Measurements from ENCODE around the gene SMIM10L2A.

SMIM10L2A gene

GRCh38 chrX:135421932-135422809, at the start of gene SMIM10L2A:
TSS of gene SMIM10L2A (plus strand) at chrX:135421944. CDS start at chrX:135422132, 188 bp downstream.
- H4K20me1 ChIP-seq (ENCODE audit: insufficient read depth, low read length) = no peaks in the 10 kb centered on the region
- H3K4me2 ChIP-seq (ENCODE audit: low read length) = peak within 1 kb of the TSS; percentile 64
- H3K27ac ChIP-seq (ENCODE audit: low read depth, low read length, poor library complexity, severe bottlenecking) = no peak within 1 kb of the TSS
- no peaks in the 10 kb centered on the region for H3K4me1 ChIP-seq (ENCODE audit: insufficient read depth, low read length, severe bottlenecking)
- H3F3A ChIP-seq (ENCODE audit: insufficient read depth, low read length) = no peaks in the 10 kb centered on the region
- H3K36me3 ChIP-seq (ENCODE audit: insufficient read depth, low read length) = no peaks in the 10 kb centered on the region
- no peaks in the 10 kb centered on the region for H3K9me2 ChIP-seq (ENCODE audit: low read depth, low read length)
- no peak within 1 kb of the TSS for H2AFZ ChIP-seq (ENCODE audit: low read length)
- peak within 1 kb of the TSS; percentile 55 for H3K4me3 ChIP-seq (ENCODE audit: low read depth, low read length, poor library complexity, severe bottlenecking)
- TF ChIP-seq, protein P1, sequence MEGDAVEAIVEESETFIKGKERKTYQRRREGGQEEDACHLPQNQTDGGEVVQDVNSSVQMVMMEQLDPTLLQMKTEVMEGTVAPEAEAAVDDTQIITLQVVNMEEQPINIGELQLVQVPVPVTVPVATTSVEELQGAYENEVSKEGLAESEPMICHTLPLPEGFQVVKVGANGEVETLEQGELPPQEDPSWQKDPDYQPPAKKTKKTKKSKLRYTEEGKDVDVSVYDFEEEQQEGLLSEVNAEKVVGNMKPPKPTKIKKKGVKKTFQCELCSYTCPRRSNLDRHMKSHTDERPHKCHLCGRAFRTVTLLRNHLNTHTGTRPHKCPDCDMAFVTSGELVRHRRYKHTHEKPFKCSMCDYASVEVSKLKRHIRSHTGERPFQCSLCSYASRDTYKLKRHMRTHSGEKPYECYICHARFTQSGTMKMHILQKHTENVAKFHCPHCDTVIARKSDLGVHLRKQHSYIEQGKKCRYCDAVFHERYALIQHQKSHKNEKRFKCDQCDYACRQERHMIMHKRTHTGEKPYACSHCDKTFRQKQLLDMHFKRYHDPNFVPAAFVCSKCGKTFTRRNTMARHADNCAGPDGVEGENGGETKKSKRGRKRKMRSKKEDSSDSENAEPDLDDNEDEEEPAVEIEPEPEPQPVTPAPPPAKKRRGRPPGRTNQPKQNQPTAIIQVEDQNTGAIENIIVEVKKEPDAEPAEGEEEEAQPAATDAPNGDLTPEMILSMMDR (IDR thresholded peaks at IDR 0.05; ENCODE audit: low read length) = no peak
- no peak for TF ChIP-seq EZH2 (IDR thresholded peaks at IDR 0.05; ENCODE audit: borderline replicate concordance, low read length)
- H3K79me2 ChIP-seq (ENCODE audit: insufficient read depth, low read length) = no peaks in the 10 kb centered on the region
- H3K9ac ChIP-seq (ENCODE audit: low read length) = 0 out of 2 replicates have a peak within 1 kb of the TSS, but pooled peaks have one; percentile 24
- H3K27me3 ChIP-seq (ENCODE audit: insufficient read depth, low read length) = no peaks in the 10 kb centered on the region
- no peaks in the 10 kb centered on the region for H3K9me3 ChIP-seq (ENCODE audit: low read length)

- no peaks in the 10 kb centered on the region for H3K27me3 ChIP-seq (ENCODE audit: insufficient read depth, low read length)
- no peaks in the 10 kb centered on the region for H3K36me3 ChIP-seq (ENCODE audit: insufficient read depth, low read length)
- no peaks in the 10 kb centered on the region for H3K4me1 ChIP-seq (ENCODE audit: insufficient read depth, low read length, severe bottlenecking)
- no peak overlapping the region for H3K4me2 ChIP-seq (ENCODE audit: low read length)
- no peaks in the 10 kb centered on the region for H4K20me1 ChIP-seq (ENCODE audit: insufficient read depth, low read length)
- TF ChIP-seq, protein P1 (IDR thresholded peaks at IDR 0.05; ENCODE audit: low read length) = no peak
- TF ChIP-seq EZH2 (IDR thresholded peaks at IDR 0.05; ENCODE audit: borderline replicate concordance, low read length) = no peak
- H3K9me3 ChIP-seq (ENCODE audit: low read length) = no peaks in the 10 kb centered on the region
- no peaks in the 10 kb centered on the region for H3F3A ChIP-seq (ENCODE audit: insufficient read depth, low read length)
- H3K27ac ChIP-seq (ENCODE audit: low read depth, low read length, poor library complexity, severe bottlenecking) = no peak overlapping the region
- H3K9me2 ChIP-seq (ENCODE audit: low read depth, low read length) = no peaks in the 10 kb centered on the region
- no peak overlapping the region for H2AFZ ChIP-seq (ENCODE audit: low read length)
- H3K4me3 ChIP-seq (ENCODE audit: low read depth, low read length, poor library complexity, severe bottlenecking) = no peak overlapping the region
- H3K9ac ChIP-seq (ENCODE audit: low read length) = no peak overlapping the region
- H3K79me2 ChIP-seq (ENCODE audit: insufficient read depth, low read length) = no peaks in the 10 kb centered on the region
These were observed 48.4 kb upstream of the SMIM10L2A start for GRCh38 chrX:135373357-135373756.

GRCh38 chrX:135382260-135382659, 39.5 kb upstream of the SMIM10L2A start:
- TF ChIP-seq EZH2 (IDR thresholded peaks at IDR 0.05; ENCODE audit: borderline replicate concordance, low read length) = no peak
- TF ChIP-seq, protein P1 (IDR thresholded peaks at IDR 0.05; ENCODE audit: low read length) = no peak
- no peaks in the 10 kb centered on the region for H3K9me3 ChIP-seq (ENCODE audit: low read length)
- no peak overlapping the region for H2AFZ ChIP-seq (ENCODE audit: low read length)
- H3K79me2 ChIP-seq (ENCODE audit: insufficient read depth, low read length) = no peaks in the 10 kb centered on the region
- no peak overlapping the region for H3K4me2 ChIP-seq (ENCODE audit: low read length)
- no peak overlapping the region for H3K4me3 ChIP-seq (ENCODE audit: low read depth, low read length, poor library complexity, severe bottlenecking)
- no peak overlapping the region for H3K27ac ChIP-seq (ENCODE audit: low read depth, low read length, poor library complexity, severe bottlenecking)
- H4K20me1 ChIP-seq (ENCODE audit: insufficient read depth, low read length) = no peaks in the 10 kb centered on the region
- H3K9ac ChIP-seq (ENCODE audit: low read length) = no peak overlapping the region
- H3F3A ChIP-seq (ENCODE audit: insufficient read depth, low read length) = no peaks in the 10 kb centered on the region
- H3K9me2 ChIP-seq (ENCODE audit: low read depth, low read length) = no peaks in the 10 kb centered on the region
- H3K27me3 ChIP-seq (ENCODE audit: insufficient read depth, low read length) = no peaks in the 10 kb centered on the region
- no peaks in the 10 kb centered on the region for H3K4me1 ChIP-seq (ENCODE audit: insufficient read depth, low read length, severe bottlenecking)
- no peaks in the 10 kb centered on the region for H3K36me3 ChIP-seq (ENCODE audit: insufficient read depth, low read length)

Data from OCI-LY1 (cell line).